Glutamatergic neuron (in vitro differentiated cells): ENCODE measurements around the gene AFG3L2. TPM values are rescaled to one million over a fixed set of nuclear protein-coding genes. Genes with fewer than 3 reads are reported as not detected.

ENCODE experiments used
- DNase-seq: peaks from one replicate; pipeline ENCODE4 v3.0.0; 2022
- H3K27ac Mint-ChIP-seq: one replicate; pipeline ENCODE4 v1.8.0; 2020; ENCODE audit warnings: mild to moderate bottlenecking, mixed read lengths, inconsistent platforms; ENCODE audit not compliant: unreplicated experiment
- H3K27me3 Mint-ChIP-seq: one replicate; pipeline ENCODE4 v1.8.0; 2020; ENCODE audit warnings: mild to moderate bottlenecking, moderate library complexity, mixed read lengths, inconsistent platforms; ENCODE audit not compliant: unreplicated experiment
- H3K36me3 Mint-ChIP-seq: one replicate; pipeline ENCODE4 v1.8.0; 2020; ENCODE audit warnings: mild to moderate bottlenecking, mixed read lengths, inconsistent platforms; ENCODE audit not compliant: unreplicated experiment
- H3K4me1 Mint-ChIP-seq: one replicate; pipeline ENCODE4 v1.8.0; 2020; ENCODE audit warnings: mild to moderate bottlenecking, low read depth, mixed read lengths, inconsistent platforms; ENCODE audit not compliant: unreplicated experiment
- H3K4me3 Mint-ChIP-seq: one replicate; pipeline ENCODE4 v1.8.0; 2020; ENCODE audit warnings: mild to moderate bottlenecking, mixed read lengths, inconsistent platforms; ENCODE audit not compliant: unreplicated experiment
- H3K9me3 Mint-ChIP-seq: one replicate; pipeline ENCODE4 v1.8.0; 2020; ENCODE audit warnings: mild to moderate bottlenecking, moderate library complexity, mixed read lengths, inconsistent platforms; ENCODE audit not compliant: unreplicated experiment
- CTCF ChIP-seq: fragments of 200-600 bp; sonication (generic); IDR thresholded peaks from one replicate; pipeline ENCODE4 v1.5.0; 2021; ENCODE audit not compliant: partially characterized antibody, unreplicated experiment
- total RNA-seq: library from RNA; stranded (reverse); fragmentation: NEBNext Ultra II Directional; extraction: Animal tissue kit (Norgen Biotek cat#: 25700); gene quantifications from one replicate; pipeline ENCODE4 v1.2.1, GENCODE V29; 2021; ENCODE audit not compliant: unreplicated experiment

Gene AFG3L2
- total RNA-seq, 1 donor from 2014 or later: 46.7 TPM

- TF ChIP-seq CTCF: no peak
- no peak overlapping the region for H3K27ac Mint-ChIP-seq
- H3K36me3 Mint-ChIP-seq: no peaks in the 10 kb centered on the region
- no peaks in the 10 kb centered on the region for H3K9me3 Mint-ChIP-seq
- H3K27me3 Mint-ChIP-seq: peaks cover 11% of the 10 kb centered on the region
- DNase-seq: no peak
- no peak overlapping the region for H3K4me3 Mint-ChIP-seq
- H3K4me1 Mint-ChIP-seq: peaks cover 10% of the 10 kb centered on the region
Observed at GRCh38 chr18:12291161-12291560, 85.9 kb downstream of the AFG3L2 start.

GRCh38 chr18:12290086-12290485 lies 86.9 kb downstream of the AFG3L2 start:
- Mint-ChIP-seq H3K9me3 (no peaks in the 10 kb centered on the region), H3K4me1 (peaks cover 10% of the 10 kb centered on the region), H3K36me3 (no peaks in the 10 kb centered on the region), H3K4me3 (no peak overlapping the region), H3K27me3 (peaks cover 11% of the 10 kb centered on the region), H3K27ac (no peak overlapping the region)
- DNase-seq: no peak
- TF ChIP-seq CTCF: no peak

- TF ChIP-seq CTCF: no peak
- H3K27ac Mint-ChIP-seq: no peak overlapping the region
- peaks cover 10% of the 10 kb centered on the region for H3K4me1 Mint-ChIP-seq
- H3K27me3 Mint-ChIP-seq: peaks cover 11% of the 10 kb centered on the region
- no peak for DNase-seq
- peak overlapping the region; percentile 91 for H3K4me3 Mint-ChIP-seq
- no peaks in the 10 kb centered on the region for H3K9me3 Mint-ChIP-seq
- no peaks in the 10 kb centered on the region for H3K36me3 Mint-ChIP-seq
Observed at GRCh38 chr18:12288403-12288755, 88.6 kb downstream of the AFG3L2 start.

GRCh38 chr18:12287684-12288402 lies 89.2 kb downstream of the AFG3L2 start:
- Mint-ChIP-seq H3K27me3 (peaks cover 11% of the 10 kb centered on the region), H3K9me3 (no peaks in the 10 kb centered on the region), H3K27ac (no peak overlapping the region), H3K4me1 (peaks cover 10% of the 10 kb centered on the region), H3K36me3 (no peaks in the 10 kb centered on the region), H3K4me3 (peak overlapping the region; percentile 91)
- TF ChIP-seq CTCF: no peak
- DNase-seq: peak; percentile 41

GRCh38 chr18:12287131-12287681 lies 89.8 kb downstream of the AFG3L2 start:
- Mint-ChIP-seq H3K27ac (no peak overlapping the region), H3K36me3 (no peaks in the 10 kb centered on the region), H3K9me3 (no peaks in the 10 kb centered on the region), H3K27me3 (peaks cover 11% of the 10 kb centered on the region), H3K4me3 (no peak overlapping the region), H3K4me1 (peaks cover 10% of the 10 kb centered on the region)
- no peak for TF ChIP-seq CTCF
- no peak for DNase-seq
